Vagina (tissue), 2 donors: ENCODE data around the gene RUVBL1. TPM values are rescaled to one million over a fixed set of nuclear protein-coding genes. Genes with fewer than 3 reads are reported as not detected.

Experiments used
- DNase-seq, 2 donors: peaks; one replicate each; pipeline ENCODE4 v3.0.0-alpha.2; 2017; ENCODE audit errors: extremely low spot score in 2 of 2
- H3K27ac ChIP-seq: fragments of 200-600 bp; sonication (generic); one replicate; pipeline ENCODE4 v1.5.1; 2019
- H3K27me3 ChIP-seq: fragments of 200-600 bp; sonication (generic); one replicate; pipeline ENCODE4 v1.5.1; 2019
- H3K36me3 ChIP-seq, 2 donors: fragments of 200-600 bp; sonication (generic); one replicate each; pipeline ENCODE4 v1.5.1; 2017 to 2019
- H3K4me1 ChIP-seq: fragments of 200-600 bp; sonication (generic); one replicate; pipeline ENCODE4 v1.5.1; 2019
- H3K4me3 ChIP-seq, 2 donors: fragments of 200-600 bp; sonication (generic); 1 replicate in 1 of 2; 2 replicates in 1 of 2; pipeline ENCODE4 v1.5.1; 2016 to 2019
- H3K9me3 ChIP-seq: fragments of 200-600 bp; sonication (generic); one replicate; pipeline ENCODE4 v1.5.1; 2019
- POLR2A ChIP-seq, 2 donors: fragments of 450-650 bp; IDR thresholded peaks; one replicate each; pipeline ENCODE4 v1.6.1; 2017; ENCODE audit warnings: antibody characterized with exemption in 2 of 2, mild to moderate bottlenecking in 2 of 2, moderate library complexity in 2 of 2
- POLR2AphosphoS5 ChIP-seq, 2 donors: sonication (generic); formaldehyde crosslinking; IDR thresholded peaks; one replicate each; pipeline ENCODE4 v1.9.0; 2017; ENCODE audit warnings: antibody characterized with exemption in 2 of 2, mild to moderate bottlenecking in 2 of 2, low read depth in 1 of 2; ENCODE audit not compliant: insufficient read depth in 1 of 2
- intact Hi-C: fragments of 100-400 bp; cut with DNase I; formaldehyde crosslinking; loops from one replicate; pipeline ENCODE4 v1.15.1; 2023
- total RNA-seq: library from RNA; depleted of rRNA; stranded (reverse); fragments of >200 nt; gene quantifications from one replicate; pipeline ENCODE4 v1.2.3, GENCODE V29; 2016
- TF ChIP-seq, protein P1 (sequence below), 3 experiments: fragments of 450-650 bp in 2 of 3; fragments of 200-600 bp in 1 of 3; sonication (generic) in 1 of 3; IDR thresholded peaks; one replicate each; pipeline ENCODE4 v1.5.1; 2017 to 2019; ENCODE audit warnings: antibody characterized with exemption in 3 of 3, mild to moderate bottlenecking in 2 of 3, moderate library complexity in 2 of 3

Gene RUVBL1
- total RNA-seq, 1 donor from 2014 or later: 26.0 TPM

DNA sequence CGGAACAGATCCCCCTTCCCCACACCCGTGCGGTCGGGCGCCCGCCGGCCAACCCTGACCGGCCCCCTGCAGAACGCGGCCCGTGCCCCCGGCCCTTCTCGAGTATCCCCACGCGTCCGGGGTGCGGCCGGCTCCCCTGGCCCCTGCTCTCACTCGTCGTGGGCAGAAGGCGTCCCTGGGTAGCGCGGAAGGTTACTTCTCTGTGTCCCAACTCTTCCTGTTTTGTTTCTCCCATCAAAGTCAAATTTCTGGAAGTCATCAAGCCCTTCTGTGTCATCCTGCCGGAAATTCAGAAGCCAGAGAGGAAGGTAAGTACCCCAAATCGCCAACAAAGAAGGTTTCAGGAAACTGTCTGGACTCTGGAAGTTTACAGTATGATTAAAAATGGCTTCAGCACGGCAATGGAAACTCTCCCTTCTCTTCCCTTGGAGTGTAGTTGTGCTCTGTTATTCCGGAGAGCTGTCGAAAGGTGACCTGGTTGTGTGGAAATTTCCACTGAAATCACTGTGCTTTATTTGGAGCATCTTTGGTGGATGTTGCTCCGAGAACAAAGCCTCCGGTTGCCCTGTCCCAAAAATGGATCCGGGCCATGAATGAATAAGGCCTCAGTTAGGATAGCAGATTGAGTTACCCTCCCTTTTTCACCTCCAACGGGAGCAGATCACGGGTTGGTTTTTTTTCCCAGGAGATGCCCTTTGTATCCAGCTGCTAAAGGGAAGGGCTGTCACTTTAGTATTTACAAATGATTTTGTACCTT, 70.8 kb downstream of the RUVBL1 start:
- intact Hi-C loops: no loop called here

DNA sequence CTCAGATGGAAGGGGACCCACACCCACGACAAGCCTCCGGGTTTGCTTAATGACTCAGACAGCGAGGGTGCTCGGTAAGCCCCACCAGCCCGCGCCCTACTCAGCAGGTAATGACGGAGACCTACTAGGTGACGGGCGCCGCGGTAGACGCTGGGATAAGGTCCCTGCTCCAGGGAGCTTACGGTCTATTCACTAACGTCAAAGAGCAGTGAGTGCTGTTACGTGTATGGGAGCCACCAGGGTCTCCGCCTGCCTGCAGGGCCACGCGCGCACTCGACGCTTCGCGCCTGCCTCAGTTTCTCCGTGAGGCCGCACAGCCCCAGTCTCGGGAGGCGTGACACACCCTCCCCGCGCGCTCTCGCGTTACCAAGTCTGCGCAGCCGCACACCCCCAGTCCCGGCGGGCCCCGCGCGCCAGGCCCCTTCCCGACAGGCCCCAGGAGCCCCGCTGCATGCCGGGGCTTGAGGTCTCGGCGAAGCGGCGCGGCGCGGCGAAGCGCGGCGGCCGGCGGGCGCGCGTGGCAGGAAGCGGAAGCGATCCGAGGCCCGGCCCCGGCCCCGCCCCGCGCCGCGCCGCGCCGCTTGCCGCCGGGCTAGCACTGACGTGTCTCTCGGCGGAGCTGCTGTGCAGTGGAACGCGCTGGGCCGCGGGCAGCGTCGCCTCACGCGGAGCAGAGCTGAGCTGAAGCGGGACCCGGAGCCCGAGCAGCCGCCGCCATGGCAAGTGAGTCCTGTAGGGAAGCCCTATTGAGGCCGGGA, 71.6 kb downstream of the RUVBL1 start, which contains the start of gene SEC61A1:
Gene SEC61A1 (plus strand): TSS at position 601 of the 758 bp plus-strand sequence. CDS start 116 bp downstream, at position 717.
- Histone ChIP-seq H3K36me3 (peaks cover 0 to 11% of the 10 kb centered on the region in 2 donors), H3K9me3 (no peaks in the 10 kb centered on the region), H3K4me3 (peak within 1 kb of the TSS; percentile 97 to 99), H3K27ac (peak within 1 kb of the TSS; percentile 90), H3K27me3 (no peaks in the 10 kb centered on the region), H3K4me1 (peaks cover 44% of the 10 kb centered on the region)
- TF ChIP-seq, protein P1, sequence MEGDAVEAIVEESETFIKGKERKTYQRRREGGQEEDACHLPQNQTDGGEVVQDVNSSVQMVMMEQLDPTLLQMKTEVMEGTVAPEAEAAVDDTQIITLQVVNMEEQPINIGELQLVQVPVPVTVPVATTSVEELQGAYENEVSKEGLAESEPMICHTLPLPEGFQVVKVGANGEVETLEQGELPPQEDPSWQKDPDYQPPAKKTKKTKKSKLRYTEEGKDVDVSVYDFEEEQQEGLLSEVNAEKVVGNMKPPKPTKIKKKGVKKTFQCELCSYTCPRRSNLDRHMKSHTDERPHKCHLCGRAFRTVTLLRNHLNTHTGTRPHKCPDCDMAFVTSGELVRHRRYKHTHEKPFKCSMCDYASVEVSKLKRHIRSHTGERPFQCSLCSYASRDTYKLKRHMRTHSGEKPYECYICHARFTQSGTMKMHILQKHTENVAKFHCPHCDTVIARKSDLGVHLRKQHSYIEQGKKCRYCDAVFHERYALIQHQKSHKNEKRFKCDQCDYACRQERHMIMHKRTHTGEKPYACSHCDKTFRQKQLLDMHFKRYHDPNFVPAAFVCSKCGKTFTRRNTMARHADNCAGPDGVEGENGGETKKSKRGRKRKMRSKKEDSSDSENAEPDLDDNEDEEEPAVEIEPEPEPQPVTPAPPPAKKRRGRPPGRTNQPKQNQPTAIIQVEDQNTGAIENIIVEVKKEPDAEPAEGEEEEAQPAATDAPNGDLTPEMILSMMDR (IDR thresholded peaks at IDR 0.05): no peak
- TF ChIP-seq POLR2AphosphoS5 (IDR thresholded peaks at IDR 0.05; ENCODE audit: insufficient read depth in 1 of 2, low read depth in 1 of 2) (peak; percentile 51 to 89), POLR2A (IDR thresholded peaks at IDR 0.05) (peak in 1 of 2 donors; percentile 40)
- DNase-seq: no peak
- intact Hi-C loops: no loop called here

More for the DNA sequence above, 70.8 kb downstream of the RUVBL1 start:
- TF ChIP-seq, protein P1 (IDR thresholded peaks at IDR 0.05): no peak
- TF ChIP-seq POLR2A (IDR thresholded peaks at IDR 0.05) (no peak), POLR2AphosphoS5 (IDR thresholded peaks at IDR 0.05; ENCODE audit: insufficient read depth in 1 of 2, low read depth in 1 of 2) (no peak)
- DNase-seq: no peak
- H3K4me3 ChIP-seq: peak overlapping the region; percentile 97 to 99
- H3K36me3 ChIP-seq: peaks cover 0 to 15% of the 10 kb centered on the region in 2 donors
- H3K4me1 ChIP-seq: peaks cover 44% of the 10 kb centered on the region
- no peaks in the 10 kb centered on the region for H3K27me3 ChIP-seq
- peak overlapping the region; percentile 90 for H3K27ac ChIP-seq
- H3K9me3 ChIP-seq: no peaks in the 10 kb centered on the region

DNA sequence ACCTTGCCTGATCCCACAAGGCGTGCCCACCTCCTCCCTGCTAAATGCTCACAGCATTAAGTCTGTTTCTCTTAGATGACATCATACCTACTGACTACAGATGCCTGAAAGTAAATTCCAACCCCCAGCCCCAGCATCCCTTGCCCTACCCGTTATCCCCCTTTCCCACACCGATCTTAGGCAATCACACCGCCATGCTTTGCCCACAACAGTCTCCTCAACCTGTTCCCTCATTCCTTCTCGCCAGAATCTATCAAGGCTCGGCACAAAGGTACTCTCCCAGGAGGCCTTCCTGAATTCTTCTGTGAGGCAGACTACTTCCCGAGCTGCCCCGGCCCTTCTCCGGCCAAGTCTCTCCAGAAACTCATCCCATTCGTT, 72.2 kb downstream of the RUVBL1 start:
- H3K4me1 ChIP-seq: peaks cover 44% of the 10 kb centered on the region
- intact Hi-C loops: no loop called here
- H3K36me3 ChIP-seq: peaks cover 0 to 5% of the 10 kb centered on the region in 2 donors
- H3K4me3 ChIP-seq: peak overlapping the region; percentile 97 to 99
- no peaks in the 10 kb centered on the region for H3K27me3 ChIP-seq
- TF ChIP-seq POLR2AphosphoS5 (IDR thresholded peaks at IDR 0.05; ENCODE audit: insufficient read depth in 1 of 2, low read depth in 1 of 2): no peak
- no peak for TF ChIP-seq POLR2A (IDR thresholded peaks at IDR 0.05)
- TF ChIP-seq, protein P1 (IDR thresholded peaks at IDR 0.05): no peak
- peak overlapping the region; percentile 90 for H3K27ac ChIP-seq
- no peaks in the 10 kb centered on the region for H3K9me3 ChIP-seq
- no peak for DNase-seq

GRCh38 chr3:128050597-128050996, 73.0 kb downstream of the RUVBL1 start:
- H3K27ac ChIP-seq: no peak overlapping the region
- peaks cover 42% of the 10 kb centered on the region for H3K4me1 ChIP-seq
- TF ChIP-seq, protein P1 (IDR thresholded peaks at IDR 0.05): no peak
- no peak for TF ChIP-seq POLR2AphosphoS5 (IDR thresholded peaks at IDR 0.05; ENCODE audit: insufficient read depth in 1 of 2, low read depth in 1 of 2)
- no peak for TF ChIP-seq POLR2A (IDR thresholded peaks at IDR 0.05)
- H3K4me3 ChIP-seq: no peak overlapping the region
- H3K36me3 ChIP-seq: no peaks in the 10 kb centered on the region
- H3K9me3 ChIP-seq: no peaks in the 10 kb centered on the region
- intact Hi-C loops: no loop called here
- no peaks in the 10 kb centered on the region for H3K27me3 ChIP-seq
- DNase-seq: no peak
